B cell (primary cell): ENCODE data around the gene B4GALT5. TPM values are rescaled to one million over a fixed set of nuclear protein-coding genes. Genes with fewer than 3 reads are reported as not detected.

ENCODE experiments used
- ATAC-seq: fragments of 200-7000 bp; cut with Tn5 transposase; one replicate; pipeline ENCODE4 v1.10.0; 2021; ENCODE audit warnings: low read depth, mild to moderate bottlenecking, moderate number of reproducible peaks, moderate library complexity
- CTCF ChIA-PET: fragments of 350-600 bp; sonication (Branson Sonifier 250); formaldehyde crosslinking; loops from one replicate; lab custom pipeline; 2021; ENCODE audit warnings: antibody characterized with exemption, inconsistent platforms; lab: Charles Lee
- POLR2A ChIA-PET: fragments of 350-600 bp; sonication (Branson Sonifier 250); formaldehyde crosslinking; loops from one replicate; lab custom pipeline; 2021; ENCODE audit warnings: antibody characterized with exemption; lab: Charles Lee
- DNase-seq: peaks from one replicate; pipeline ENCODE4 v3.0.0; 2013
- H2AFZ ChIP-seq: 2 replicates; pipeline ENCODE4 v1.6.1; 2012; ENCODE audit warnings: mild to moderate bottlenecking, low read depth, low read length; ENCODE audit not compliant: insufficient read depth, poor library complexity, severe bottlenecking
- H3K27ac ChIP-seq, 2 donors: 1 replicate in 1 of 2; 2 replicates in 1 of 2; pipeline ENCODE4 v1.5.1; 2012 to 2013; ENCODE audit warnings: low read length in 2 of 2, mild to moderate bottlenecking in 2 of 2, moderate library complexity in 1 of 2
- H3K27me3 ChIP-seq, 4 experiments: fragments of 200-600 bp in 1 of 4; sonication (generic) in 1 of 4; replicated peaks in 1 of 4; 1 replicate in 2 of 4; 2 replicates in 2 of 4; pipeline versions ENCODE4 v1.6.1 to v1.7.0; 2013 to 2016; ENCODE audit warnings: low read length in 3 of 4, mild to moderate bottlenecking in 2 of 4, mixed read lengths in 1 of 4, moderate library complexity in 1 of 4; ENCODE audit not compliant: insufficient read depth in 4 of 4, control insufficient read depth in 3 of 4; ENCODE audit errors: control extremely low read depth in 1 of 4
- H3K36me3 ChIP-seq, 2 experiments: replicated peaks in 1 of 2; 1 replicate in 1 of 2; 2 replicates in 1 of 2; pipeline versions ENCODE4 v1.6.1 to v1.7.1; 2013; ENCODE audit warnings: low read length in 1 of 2; ENCODE audit not compliant: insufficient read depth in 2 of 2, control insufficient read depth in 1 of 2; ENCODE audit errors: control extremely low read depth in 1 of 2, extremely low read depth in 1 of 2
- H3K4me1 ChIP-seq, 2 donors: fragments of 200-600 bp in 1 of 2; sonication (generic) in 1 of 2; 1 replicate in 1 of 2; 2 replicates in 1 of 2; pipeline versions ENCODE4 v1.5.1 to v1.6.1; 2013 to 2017; ENCODE audit warnings: low read length in 2 of 2; ENCODE audit not compliant: control insufficient read depth in 2 of 2, insufficient read depth in 2 of 2
- H3K4me2 ChIP-seq: replicated peaks from 2 replicates; pipeline ENCODE3; 2012; ENCODE audit warnings: mild to moderate bottlenecking, low read depth, low read length; ENCODE audit not compliant: poor library complexity, severe bottlenecking
- H3K4me3 ChIP-seq, 5 experiments: fragments of 200-600 bp in 1 of 5; sonication (generic) in 1 of 5; 1 replicate in 3 of 5; 2 replicates in 2 of 5; pipeline versions ENCODE4 v1.5.1 to v1.7.0; 2011 to 2016; ENCODE audit warnings: low read length in 4 of 5, mild to moderate bottlenecking in 4 of 5, low read depth in 2 of 5, control low read depth in 1 of 5, moderate library complexity in 1 of 5; ENCODE audit not compliant: insufficient read depth in 1 of 5; ENCODE audit errors: control extremely low read depth in 1 of 5, extremely low read depth in 1 of 5
- H3K79me2 ChIP-seq: fragments of 200-600 bp; sonication (generic); one replicate; pipeline ENCODE4 v1.6.0; 2016; ENCODE audit warnings: low read length; ENCODE audit not compliant: control insufficient read depth, insufficient read depth
- H3K9ac ChIP-seq: fragments of 200-600 bp; sonication (generic); 2 replicates; pipeline ENCODE4 v1.6.1; 2017; ENCODE audit warnings: mild to moderate bottlenecking, low read length, moderate library complexity
- H3K9me3 ChIP-seq, 3 donors: one replicate each; pipeline versions ENCODE4 v1.6.1 to v1.7.1; 2013; ENCODE audit warnings: low read length in 2 of 3; ENCODE audit not compliant: control insufficient read depth in 2 of 3, insufficient read depth in 1 of 3; ENCODE audit errors: control extremely low read depth in 1 of 3
- H4K20me1 ChIP-seq: 2 replicates; pipeline ENCODE4 v1.6.0; 2012; ENCODE audit warnings: mild to moderate bottlenecking, low read length; ENCODE audit not compliant: insufficient read depth, control insufficient read depth, poor library complexity, severe bottlenecking
- H3K27ac Mint-ChIP-seq: one replicate; pipeline ENCODE4 v1.8.0; 2021; ENCODE audit warnings: mixed read lengths
- H3K27me3 Mint-ChIP-seq: one replicate; pipeline ENCODE4 v1.8.0; 2021; ENCODE audit warnings: mixed read lengths
- H3K4me1 Mint-ChIP-seq: one replicate; pipeline ENCODE4 v1.8.0; 2021; ENCODE audit warnings: mixed read lengths
- H3K4me3 Mint-ChIP-seq: one replicate; pipeline ENCODE4 v1.8.0; 2021; ENCODE audit warnings: mixed read lengths
- H3K9me3 Mint-ChIP-seq: one replicate; pipeline ENCODE4 v1.8.0; 2022; ENCODE audit warnings: mixed read lengths; ENCODE audit not compliant: insufficient read depth
- CTCF ChIP-seq: fragments of 200-600 bp; IDR thresholded peaks from one replicate; pipeline ENCODE4 v1.8.0; 2022; ENCODE audit warnings: antibody characterized with exemption, mild to moderate bottlenecking
- EZH2 ChIP-seq: IDR thresholded peaks from 2 replicates; pipeline ENCODE4 v1.6.1; 2012; ENCODE audit warnings: borderline replicate concordance, low read depth, mild to moderate bottlenecking, moderate library complexity, low read length; ENCODE audit not compliant: insufficient read depth, poor library complexity, severe bottlenecking
- WGBS: methylation state at CpG from one replicate; pipeline ENCODE4 v1.1.5; 2013; ENCODE audit warnings: missing lambda C conversion rate; ENCODE audit not compliant: insufficient coverage; 5-methylcytosine and 5-hydroxymethylcytosine counted together
- intact Hi-C: fragments of 100-400 bp; cut with micrococcal nuclease; formaldehyde crosslinking; loops from one replicate; pipeline ENCODE4 v1.10.0; 2022
- polyA minus RNA-seq: library from RNA; depleted of rRNA, polyadenylated mRNA; stranded (reverse); fragments of >200 nt; gene quantifications from 2 replicates; pipeline ENCODE4 v1.2.3, GENCODE V29; 2012
- polyA plus RNA-seq: library from polyadenylated mRNA; depleted of rRNA; stranded (reverse); fragments of >200 nt; gene quantifications from 2 replicates; pipeline ENCODE4 v1.2.3, GENCODE V29; 2012
- total RNA-seq, 2 donors: library from RNA; stranded (reverse); fragments of 120-200 nt in 1 of 2; gene quantifications; 1 replicate in 1 of 2; 2 replicates in 1 of 2; pipeline versions ENCODE4 v1.2.3 to v1.2.4, GENCODE V29; 2013 to 2022

The B4GALT5 gene
- total RNA-seq (7.3 and 7.4 TPM in 2 replicates), polyA plus RNA-seq (3.4 and 6.0 TPM in 2 replicates), polyA minus RNA-seq (3.8 and 5.9 TPM in 2 replicates)
- total RNA-seq (2013), result 4.3 TPM

- peak within 1 kb of the TSS; percentile 99 for H3K4me2 ChIP-seq
- peak within 1 kb of the TSS; percentile 79 to 88 (median 83) for H3K4me3 ChIP-seq
- ChIA-PET POLR2A (interaction anchor here (0.6 to 1.6 kb wide), 2 partner anchors 222 to 1193 kb away, joined by 3 to 5 read pairs; partner anchors contain the start of gene RNF114), CTCF (interaction anchor here (0.6 to 2.3 kb wide), 12 partner anchors 21 to 805 kb away, joined by 3 to 6 read pairs (median 3); partner anchors contain the start of gene SLC9A8)
- peak within 1 kb of the TSS; percentile 45 to 75 for H3K27ac ChIP-seq
- peak within 1 kb of the TSS; percentile 89 for H2AFZ ChIP-seq
- H3K27me3 ChIP-seq, result no peaks in the 10 kb centered on the region
- Mint-ChIP-seq H3K9me3 (no peaks in the 10 kb centered on the region), H3K27me3 (no peaks in the 10 kb centered on the region), H3K27ac (peak within 1 kb of the TSS; percentile 92), H3K4me3 (peak within 1 kb of the TSS; percentile 94), H3K4me1 (peaks cover 44% of the 10 kb centered on the region)
- no peaks in the 10 kb centered on the region for H3K36me3 ChIP-seq
- H4K20me1 ChIP-seq, result no peaks in the 10 kb centered on the region
- H3K4me1 ChIP-seq, result peaks cover 20% of the 10 kb centered on the region in 2 donors
- H3K9me3 ChIP-seq, result no peaks in the 10 kb centered on the region
- intact Hi-C loops, result loop anchor here (2.0 to 10.0 kb wide), 4 partner anchors 45 to 201 kb away; partner anchors contain the start of gene SPATA2
- no peak for TF ChIP-seq EZH2
- TF ChIP-seq CTCF, result no peak
- peak; percentile 80 for DNase-seq
- peak; percentile 86 for ATAC-seq
- 3% methylated on average over 68 of the region's 70 CpGs for WGBS
- peak within 1 kb of the TSS; percentile 82 for H3K9ac ChIP-seq
- H3K79me2 ChIP-seq, result peaks cover 30% of the 10 kb centered on the region
Observed at GRCh38 chr20:49713753-49714712, at the start of gene B4GALT5. Gene B4GALT5, minus strand, starts transcription at chr20:49713878. Its CDS starts 188 bp downstream, at chr20:49713690.
